HepG2 (cell line): Measurements from ENCODE around the gene NDRG3. TPM values are rescaled to one million over a fixed set of nuclear protein-coding genes. Genes with fewer than 3 reads are reported as not detected.
A peak's percentile ranks its signal among the peaks of the same experiment; 100 is the strongest.

ENCODE experiments used
- ARNT ChIP-seq: fragments of 450-650 bp; IDR thresholded peaks from 2 replicates; pipeline ENCODE4 v1.6.1; 2017
- CREM ChIP-seq, 2 experiments: sonication (generic) in 1 of 2; formaldehyde crosslinking in 1 of 2; IDR thresholded peaks; 2 replicates each; pipeline versions ENCODE4 v1.4.0 to v1.6.1; 2016 to 2020; ENCODE audit warnings: antibody characterized with exemption in 1 of 2, mild to moderate bottlenecking in 1 of 2, missing genetic modification reagents in 1 of 2
- EP300 ChIP-seq, 3 experiments: sonication (generic) in 1 of 3; formaldehyde crosslinking in 1 of 3; IDR thresholded peaks; 2 replicates each; pipeline versions ENCODE4 v1.5.1 to v1.6.1; 2011 to 2020; ENCODE audit warnings: low read depth in 2 of 3, low read length in 2 of 3, borderline replicate concordance in 1 of 3, improper control_type of control experiment in 1 of 3, mild to moderate bottlenecking in 1 of 3, missing genetic modification reagents in 1 of 3, moderate library complexity in 1 of 3
- FOXA1 ChIP-seq, 2 experiments: fragments of 450-650 bp in 1 of 2; sonication (generic) in 1 of 2; formaldehyde crosslinking in 1 of 2; IDR thresholded peaks; 2 replicates each; pipeline versions ENCODE4 v1.4.0 to v1.6.1; 2016 to 2020; ENCODE audit warnings: missing genetic modification reagents in 1 of 2
- PITX1 ChIP-seq: sonication (generic); formaldehyde crosslinking; IDR thresholded peaks from 2 replicates; pipeline ENCODE4 v1.5.1; 2020; ENCODE audit warnings: mild to moderate bottlenecking, missing genetic modification reagents
- REL ChIP-seq: sonication (generic); formaldehyde crosslinking; conservative IDR thresholded peaks from 2 replicates; pipeline ENCODE4 v1.8.0; 2022; ENCODE audit warnings: mild to moderate bottlenecking, missing genetic modification reagents, moderate library complexity
- RNF2 ChIP-seq: fragments of 450-650 bp; conservative IDR thresholded peaks from 2 replicates; pipeline ENCODE4 v1.6.1; 2016; ENCODE audit warnings: low read depth
- SIN3B ChIP-seq: fragments of 150-350 bp; IDR thresholded peaks from 2 replicates; pipeline ENCODE4 v1.6.1; 2014; ENCODE audit warnings: low read length
- THAP9 ChIP-seq: sonication (generic); formaldehyde crosslinking; IDR thresholded peaks from 2 replicates; pipeline ENCODE4; 2020; ENCODE audit warnings: missing genetic modification reagents, mild to moderate bottlenecking, borderline replicate concordance
- ZBTB38 ChIP-seq: sonication (generic); formaldehyde crosslinking; IDR thresholded peaks from 2 replicates; pipeline ENCODE4 v1.5.1; 2020; ENCODE audit warnings: mild to moderate bottlenecking, missing genetic modification reagents
- ZNF468 ChIP-seq: sonication (generic); formaldehyde crosslinking; IDR thresholded peaks from 2 replicates; pipeline ENCODE4 v1.8.0; 2022; ENCODE audit warnings: mild to moderate bottlenecking, moderate library complexity, missing genetic modification reagents
- ZNF484 ChIP-seq: sonication (generic); formaldehyde crosslinking; IDR thresholded peaks from 2 replicates; pipeline ENCODE4 v1.5.1; 2020; ENCODE audit warnings: mild to moderate bottlenecking, low read depth, missing genetic modification reagents, borderline replicate concordance
- ZNF501 ChIP-seq: sonication (generic); formaldehyde crosslinking; IDR thresholded peaks from 2 replicates; pipeline ENCODE4 v1.5.1; 2020; ENCODE audit warnings: mild to moderate bottlenecking, moderate library complexity, missing genetic modification reagents
- ZNF660 ChIP-seq: sonication (generic); formaldehyde crosslinking; IDR thresholded peaks from 2 replicates; pipeline ENCODE4 v1.5.1; 2020; ENCODE audit warnings: mild to moderate bottlenecking, low read depth, missing genetic modification reagents, borderline replicate concordance
- ZNF709 ChIP-seq: sonication (generic); formaldehyde crosslinking; IDR thresholded peaks from 2 replicates; pipeline ENCODE4 v1.5.0; 2020; ENCODE audit warnings: mild to moderate bottlenecking, missing genetic modification reagents
- ZNF761 ChIP-seq: sonication (generic); formaldehyde crosslinking; conservative IDR thresholded peaks from 2 replicates; pipeline ENCODE4 v1.4.0; 2020; ENCODE audit warnings: mild to moderate bottlenecking, missing genetic modification reagents
- polyA plus RNA-seq, 8 experiments: library from polyadenylated mRNA; depleted of rRNA in 3 of 8; stranded (reverse) in 7 of 8; unstranded in 1 of 8; fragments of >200 nt; fragmentation: Illumina TruSeq in 4 of 8; extraction: Trizol in 4 of 8; gene quantifications; 2 replicates each; pipeline versions ENCODE4 v1.2.1 to v1.2.3, GENCODE V29; 2011 to 2016; ENCODE audit warnings: low read depth in 4 of 8, missing spikeins in 1 of 8, mixed read lengths in 1 of 8; ENCODE audit not compliant: insufficient read depth in 1 of 8
- total RNA-seq, 5 experiments: library from RNA; depleted of rRNA; stranded (reverse); fragments of >200 nt; fragmentation: Illumina TruSeq; extraction: Trizol; gene quantifications; 2 replicates each; pipeline ENCODE4 v1.2.3, GENCODE V29; 2016; ENCODE audit warnings: low read depth in 1 of 5
- TF ChIP-seq, protein P1 (sequence below): IDR thresholded peaks from 2 replicates; pipeline ENCODE4 v1.4.0; 2020; ENCODE audit warnings: mild to moderate bottlenecking, missing genetic modification reagents
- TF ChIP-seq, protein P2 (sequence below): IDR thresholded peaks from 2 replicates; pipeline ENCODE4 v1.6.1; 2016; ENCODE audit warnings: mild to moderate bottlenecking, missing biosample characterization, missing genetic modification reagents
- TF ChIP-seq, protein P3 (sequence below): sonication (generic); formaldehyde crosslinking; IDR thresholded peaks from 2 replicates; pipeline ENCODE4 v1.9.0; 2021; ENCODE audit warnings: missing genetic modification reagents, mild to moderate bottlenecking, borderline replicate concordance

NDRG3 gene
- total and polyA plus RNA-seq, 2 of the 13 experiments (the other 11 are each of a cell fraction or from before 2014, with no cell fraction given) = 36.0 to 40.5 TPM

GRCh38 chr20:36773597-36774390, 27.9 kb upstream of the NDRG3 start, which contains the start of gene DSN1 (continued):
- peak; percentile 60; the same call in 1 of the 2 replicates for TF ChIP-seq ZNF709
- TF ChIP-seq SIN3B = peak; percentile 94
- no peak for TF ChIP-seq ARNT
- no peak; the same call in 1 of the 2 replicates for TF ChIP-seq ZNF484 (CRISPR knock-in tag)
- TF ChIP-seq ZNF468 = no peak
- peak; percentile 78 for TF ChIP-seq PITX1
- peak; percentile 97 for TF ChIP-seq ZNF501 (CRISPR knock-in tag)
- TF ChIP-seq, protein P1, sequence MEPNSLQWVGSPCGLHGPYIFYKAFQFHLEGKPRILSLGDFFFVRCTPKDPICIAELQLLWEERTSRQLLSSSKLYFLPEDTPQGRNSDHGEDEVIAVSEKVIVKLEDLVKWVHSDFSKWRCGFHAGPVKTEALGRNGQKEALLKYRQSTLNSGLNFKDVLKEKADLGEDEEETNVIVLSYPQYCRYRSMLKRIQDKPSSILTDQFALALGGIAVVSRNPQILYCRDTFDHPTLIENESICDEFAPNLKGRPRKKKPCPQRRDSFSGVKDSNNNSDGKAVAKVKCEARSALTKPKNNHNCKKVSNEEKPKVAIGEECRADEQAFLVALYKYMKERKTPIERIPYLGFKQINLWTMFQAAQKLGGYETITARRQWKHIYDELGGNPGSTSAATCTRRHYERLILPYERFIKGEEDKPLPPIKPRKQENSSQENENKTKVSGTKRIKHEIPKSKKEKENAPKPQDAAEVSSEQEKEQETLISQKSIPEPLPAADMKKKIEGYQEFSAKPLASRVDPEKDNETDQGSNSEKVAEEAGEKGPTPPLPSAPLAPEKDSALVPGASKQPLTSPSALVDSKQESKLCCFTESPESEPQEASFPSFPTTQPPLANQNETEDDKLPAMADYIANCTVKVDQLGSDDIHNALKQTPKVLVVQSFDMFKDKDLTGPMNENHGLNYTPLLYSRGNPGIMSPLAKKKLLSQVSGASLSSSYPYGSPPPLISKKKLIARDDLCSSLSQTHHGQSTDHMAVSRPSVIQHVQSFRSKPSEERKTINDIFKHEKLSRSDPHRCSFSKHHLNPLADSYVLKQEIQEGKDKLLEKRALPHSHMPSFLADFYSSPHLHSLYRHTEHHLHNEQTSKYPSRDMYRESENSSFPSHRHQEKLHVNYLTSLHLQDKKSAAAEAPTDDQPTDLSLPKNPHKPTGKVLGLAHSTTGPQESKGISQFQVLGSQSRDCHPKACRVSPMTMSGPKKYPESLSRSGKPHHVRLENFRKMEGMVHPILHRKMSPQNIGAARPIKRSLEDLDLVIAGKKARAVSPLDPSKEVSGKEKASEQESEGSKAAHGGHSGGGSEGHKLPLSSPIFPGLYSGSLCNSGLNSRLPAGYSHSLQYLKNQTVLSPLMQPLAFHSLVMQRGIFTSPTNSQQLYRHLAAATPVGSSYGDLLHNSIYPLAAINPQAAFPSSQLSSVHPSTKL (CRISPR knock-in tag) = peak; percentile 39; the same call in 1 of the 2 replicates
- TF ChIP-seq, protein P2, sequence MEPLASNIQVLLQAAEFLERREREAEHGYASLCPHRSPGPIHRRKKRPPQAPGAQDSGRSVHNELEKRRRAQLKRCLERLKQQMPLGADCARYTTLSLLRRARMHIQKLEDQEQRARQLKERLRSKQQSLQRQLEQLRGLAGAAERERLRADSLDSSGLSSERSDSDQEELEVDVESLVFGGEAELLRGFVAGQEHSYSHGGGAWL = peak; percentile 44
- TF ChIP-seq, protein P3, sequence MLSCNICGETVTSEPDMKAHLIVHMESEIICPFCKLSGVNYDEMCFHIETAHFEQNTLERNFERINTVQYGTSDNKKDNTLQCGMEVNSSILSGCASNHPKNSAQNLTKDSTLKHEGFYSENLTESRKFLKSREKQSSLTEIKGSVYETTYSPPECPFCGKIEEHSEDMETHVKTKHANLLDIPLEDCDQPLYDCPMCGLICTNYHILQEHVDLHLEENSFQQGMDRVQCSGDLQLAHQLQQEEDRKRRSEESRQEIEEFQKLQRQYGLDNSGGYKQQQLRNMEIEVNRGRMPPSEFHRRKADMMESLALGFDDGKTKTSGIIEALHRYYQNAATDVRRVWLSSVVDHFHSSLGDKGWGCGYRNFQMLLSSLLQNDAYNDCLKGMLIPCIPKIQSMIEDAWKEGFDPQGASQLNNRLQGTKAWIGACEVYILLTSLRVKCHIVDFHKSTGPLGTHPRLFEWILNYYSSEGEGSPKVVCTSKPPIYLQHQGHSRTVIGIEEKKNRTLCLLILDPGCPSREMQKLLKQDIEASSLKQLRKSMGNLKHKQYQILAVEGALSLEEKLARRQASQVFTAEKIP (CRISPR knock-in tag) = no peak
- peak; percentile 69 for TF ChIP-seq RNF2
- TF ChIP-seq CREM (IDR thresholded peaks at IDR 0.05) = peak; percentile 87
- TF ChIP-seq CREM (CRISPR knock-in tag; IDR thresholded peaks at IDR 0.05) = peak; percentile 60; the same call in 1 of the 2 replicates
- TF ChIP-seq FOXA1 (IDR thresholded peaks at IDR 0.05) = no peak
- peak; percentile 20; the same call in 1 of the 2 replicates for TF ChIP-seq FOXA1 (CRISPR knock-in tag; IDR thresholded peaks at IDR 0.05)
- peak; percentile 99 for TF ChIP-seq REL
- TF ChIP-seq THAP9 (CRISPR knock-in tag) = peak; percentile 84
- TF ChIP-seq ZNF761 (CRISPR knock-in tag) = peak; percentile 95; the same call in 1 of the 2 replicates
- TF ChIP-seq EP300 (IDR thresholded peaks at IDR 0.05; ENCODE audit: low read depth in 2 of 2, low read length in 2 of 2) = no peak; a peak in 1 of 4 replicates
- 0 out of 2 replicates have a peak, but pooled peaks have one; percentile 15 for TF ChIP-seq EP300 (CRISPR knock-in tag; IDR thresholded peaks at IDR 0.05; ENCODE audit: borderline replicate concordance)
- TF ChIP-seq ZBTB38 (CRISPR knock-in tag) = peak; percentile 90
- no peak for TF ChIP-seq ZNF660 (CRISPR knock-in tag)
